Hepatocyte (in vitro differentiated cells): ENCODE measurements around the gene SYNDIG1. TPM values are rescaled to one million over a fixed set of nuclear protein-coding genes. Genes with fewer than 3 reads are reported as not detected.

Experiments used
- DNase-seq: peaks from one replicate; pipeline ENCODE4 v3.0.0-alpha.2; 2016; ENCODE audit warnings: low spot score
- H2AFZ ChIP-seq: fragments of 200-600 bp; sonication (generic); 2 replicates; pipeline ENCODE4 v1.6.0; 2016; ENCODE audit warnings: antibody characterized with exemption, mild to moderate bottlenecking
- H3K27ac ChIP-seq: fragments of 200-600 bp; sonication (generic); 2 replicates; pipeline ENCODE4 v1.5.1; 2016; ENCODE audit warnings: mild to moderate bottlenecking
- H3K27me3 ChIP-seq: fragments of 200-600 bp; sonication (generic); 2 replicates; pipeline ENCODE4 v1.6.1; 2016
- H3K36me3 ChIP-seq: fragments of 200-600 bp; sonication (generic); replicated peaks from 2 replicates; pipeline ENCODE4 v1.5.1; 2016; ENCODE audit warnings: low read depth; ENCODE audit not compliant: insufficient read depth
- H3K4me1 ChIP-seq: fragments of 200-600 bp; sonication (generic); 2 replicates; pipeline ENCODE4 v1.5.1; 2016; ENCODE audit warnings: mild to moderate bottlenecking, moderate library complexity; ENCODE audit not compliant: insufficient read depth
- H3K4me2 ChIP-seq: fragments of 200-600 bp; sonication (generic); 2 replicates; pipeline ENCODE4 v1.6.0; 2016
- H3K4me3 ChIP-seq: fragments of 200-600 bp; sonication (generic); 2 replicates; pipeline ENCODE4 v1.5.1; 2016; ENCODE audit warnings: mild to moderate bottlenecking
- H3K79me2 ChIP-seq: fragments of 200-600 bp; sonication (generic); 2 replicates; pipeline ENCODE4 v1.6.0; 2017; ENCODE audit warnings: mild to moderate bottlenecking
- H3K9me2 ChIP-seq: fragments of 200-600 bp; sonication (generic); replicated peaks from 2 replicates; pipeline ENCODE4 v1.6.0; 2017; ENCODE audit warnings: mild to moderate bottlenecking; ENCODE audit not compliant: insufficient read depth
- H3K9me3 ChIP-seq: fragments of 200-600 bp; sonication (generic); 2 replicates; pipeline ENCODE4 v1.5.1; 2016; ENCODE audit warnings: low read depth, mild to moderate bottlenecking
- H4K20me1 ChIP-seq: fragments of 200-600 bp; sonication (generic); 2 replicates; pipeline ENCODE4 v1.6.0; 2016; ENCODE audit warnings: mild to moderate bottlenecking; ENCODE audit not compliant: insufficient read depth, poor library complexity, severe bottlenecking
- EZH2 ChIP-seq: fragments of 200-600 bp; sonication (generic); IDR thresholded peaks from 2 replicates; pipeline ENCODE4 v1.6.1; 2016; ENCODE audit warnings: antibody characterized with exemption, mild to moderate bottlenecking, borderline replicate concordance
- EZH2phosphoT487 ChIP-seq: fragments of 200-600 bp; sonication (generic); IDR thresholded peaks from one replicate; pipeline ENCODE4 v1.6.1; 2018; ENCODE audit warnings: antibody characterized with exemption, mild to moderate bottlenecking, low read depth, moderate library complexity; ENCODE audit not compliant: unreplicated experiment, severe bottlenecking
- WGBS: methylation state at CpG from one replicate; pipeline ENCODE4 v1.1.6; 2016; ENCODE audit warnings: low lambda C conversion rate; ENCODE audit errors: missing lambda C conversion rate; 5-methylcytosine and 5-hydroxymethylcytosine counted together
- polyA plus RNA-seq: library from polyadenylated mRNA; unstranded; fragments of >200 nt; fragmentation: Nextera tagmentation; extraction: Ambion mirVana; gene quantifications from 2 replicates; pipeline ENCODE4 v1.2.1, GENCODE V29; 2016
- total RNA-seq: library from RNA; depleted of rRNA; stranded (reverse); fragments of >200 nt; gene quantifications from 2 replicates; pipeline ENCODE4 v1.2.3, GENCODE V29; 2014
- TF ChIP-seq, protein P1 (sequence below): fragments of 200-600 bp; sonication (generic); IDR thresholded peaks from 2 replicates; pipeline ENCODE4 v1.5.1; 2016; ENCODE audit warnings: antibody characterized with exemption, mild to moderate bottlenecking; ENCODE audit not compliant: poor library complexity

Gene SYNDIG1
- total and polyA plus RNA-seq, 2 experiments from 2014 or later, result 1.5 to 2.3 TPM

DNA sequence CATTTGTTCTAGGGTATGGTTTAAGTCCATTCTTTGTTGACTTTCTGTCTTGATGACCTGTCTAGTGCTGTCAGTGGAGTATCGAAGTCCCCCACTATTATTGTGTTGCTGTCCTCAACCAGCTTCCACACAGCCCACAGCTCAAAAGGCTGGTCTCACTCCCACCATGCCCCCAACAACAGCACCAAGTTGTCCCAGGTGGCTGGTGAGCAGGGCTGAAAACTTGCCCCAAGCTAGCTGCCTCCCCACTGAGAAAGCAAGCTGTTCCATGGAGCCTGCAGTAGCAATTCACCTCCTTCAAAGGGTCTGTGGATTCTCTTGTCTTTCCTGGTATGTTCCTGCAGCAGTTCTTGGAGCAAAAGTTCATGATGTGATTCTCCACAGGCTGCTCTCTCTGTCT, 221.0 kb downstream of the SYNDIG1 start:
- Histone ChIP-seq H3K9me3 (no peaks in the 10 kb centered on the region), H3K27ac (no peak overlapping the region), H3K79me2 (no peaks in the 10 kb centered on the region), H3K9me2 (no peaks in the 10 kb centered on the region), H3K36me3 (no peaks in the 10 kb centered on the region), H3K27me3 (no peaks in the 10 kb centered on the region), H2AFZ (no peak overlapping the region), H3K4me2 (no peak overlapping the region), H4K20me1 (no peaks in the 10 kb centered on the region), H3K4me3 (no peak overlapping the region), H3K4me1 (peaks cover 11% of the 10 kb centered on the region)
- TF ChIP-seq, protein P1, sequence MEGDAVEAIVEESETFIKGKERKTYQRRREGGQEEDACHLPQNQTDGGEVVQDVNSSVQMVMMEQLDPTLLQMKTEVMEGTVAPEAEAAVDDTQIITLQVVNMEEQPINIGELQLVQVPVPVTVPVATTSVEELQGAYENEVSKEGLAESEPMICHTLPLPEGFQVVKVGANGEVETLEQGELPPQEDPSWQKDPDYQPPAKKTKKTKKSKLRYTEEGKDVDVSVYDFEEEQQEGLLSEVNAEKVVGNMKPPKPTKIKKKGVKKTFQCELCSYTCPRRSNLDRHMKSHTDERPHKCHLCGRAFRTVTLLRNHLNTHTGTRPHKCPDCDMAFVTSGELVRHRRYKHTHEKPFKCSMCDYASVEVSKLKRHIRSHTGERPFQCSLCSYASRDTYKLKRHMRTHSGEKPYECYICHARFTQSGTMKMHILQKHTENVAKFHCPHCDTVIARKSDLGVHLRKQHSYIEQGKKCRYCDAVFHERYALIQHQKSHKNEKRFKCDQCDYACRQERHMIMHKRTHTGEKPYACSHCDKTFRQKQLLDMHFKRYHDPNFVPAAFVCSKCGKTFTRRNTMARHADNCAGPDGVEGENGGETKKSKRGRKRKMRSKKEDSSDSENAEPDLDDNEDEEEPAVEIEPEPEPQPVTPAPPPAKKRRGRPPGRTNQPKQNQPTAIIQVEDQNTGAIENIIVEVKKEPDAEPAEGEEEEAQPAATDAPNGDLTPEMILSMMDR, result no peak
- TF ChIP-seq EZH2, result no peak
- no peak for TF ChIP-seq EZH2phosphoT487
- 75% methylated on average over 1 of the region's 1 CpG for WGBS
- no peak for DNase-seq

DNA sequence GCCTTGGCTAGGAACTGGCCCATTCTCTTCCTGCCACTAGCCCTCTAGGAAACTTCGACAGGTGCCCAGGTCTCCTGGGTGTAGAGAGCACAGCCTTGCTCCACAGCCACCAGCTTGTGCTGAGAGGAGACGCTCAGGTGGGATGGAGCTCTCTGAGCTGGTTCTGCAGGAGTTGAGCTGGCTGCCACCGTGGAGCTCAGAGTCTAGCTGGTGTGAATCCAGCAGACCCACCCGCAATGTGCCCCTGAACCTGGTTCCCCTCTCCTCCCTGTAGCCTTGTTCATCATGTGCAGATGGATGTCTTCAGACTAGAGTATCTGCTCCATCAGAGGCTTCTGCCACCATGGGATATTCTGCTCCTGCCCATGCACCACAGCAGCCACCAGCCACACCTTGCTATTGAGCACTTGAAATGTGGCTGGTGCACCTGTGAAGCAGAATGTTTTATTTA, 222.5 kb downstream of the SYNDIG1 start:
- H3K9me3 ChIP-seq, result no peaks in the 10 kb centered on the region
- peaks cover 12% of the 10 kb centered on the region for H3K4me1 ChIP-seq
- H4K20me1 ChIP-seq, result no peaks in the 10 kb centered on the region
- no peak overlapping the region for H2AFZ ChIP-seq
- no peaks in the 10 kb centered on the region for H3K79me2 ChIP-seq
- no peaks in the 10 kb centered on the region for H3K9me2 ChIP-seq
- H3K36me3 ChIP-seq, result no peaks in the 10 kb centered on the region
- H3K27me3 ChIP-seq, result no peaks in the 10 kb centered on the region
- TF ChIP-seq, protein P1, result no peak
- TF ChIP-seq EZH2, result no peak
- no peak for TF ChIP-seq EZH2phosphoT487
- no peak overlapping the region for H3K27ac ChIP-seq
- no peak for DNase-seq
- H3K4me3 ChIP-seq, result no peak overlapping the region
- 96% methylated on average over 4 of the region's 4 CpGs for WGBS
- H3K4me2 ChIP-seq, result no peak overlapping the region

DNA sequence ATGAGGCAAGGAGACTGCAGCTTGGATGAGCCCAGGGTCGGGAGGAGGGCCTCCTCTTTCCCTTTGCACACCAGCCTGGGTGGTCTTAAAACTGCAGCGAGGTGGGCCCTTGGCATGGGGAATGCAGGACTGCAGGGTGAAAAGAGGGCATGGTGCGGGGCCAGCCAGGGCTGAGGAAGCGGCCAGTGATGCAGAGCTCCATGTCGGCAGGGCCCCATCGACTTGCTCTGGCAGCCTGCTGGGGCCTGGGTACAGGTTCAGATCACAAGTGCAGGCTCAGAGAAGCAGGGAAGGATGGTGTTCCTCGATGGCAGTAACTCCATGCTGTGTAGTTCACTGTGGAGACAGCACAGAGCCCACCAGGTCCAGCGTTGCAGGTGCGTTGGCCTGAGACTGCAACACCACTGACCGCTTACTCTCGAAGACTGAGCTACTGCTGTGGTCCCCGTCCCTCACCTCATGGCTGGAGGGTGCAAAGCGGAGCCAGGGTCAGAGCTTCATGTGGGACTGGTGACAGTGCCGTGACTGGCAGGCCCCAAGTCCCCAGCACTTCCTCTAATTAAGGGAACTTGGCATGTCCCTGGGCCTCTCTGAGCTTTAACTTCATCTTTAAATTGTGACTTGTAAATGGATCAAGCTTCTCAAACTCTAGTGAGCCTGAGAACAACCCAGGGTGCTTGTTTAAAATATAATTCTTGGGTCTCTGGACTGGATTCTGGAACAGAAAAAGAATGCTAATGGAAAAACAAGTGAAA, 223.2 kb downstream of the SYNDIG1 start:
- no peaks in the 10 kb centered on the region for H3K9me2 ChIP-seq
- H3K9me3 ChIP-seq, result no peaks in the 10 kb centered on the region
- H3K4me3 ChIP-seq, result no peak overlapping the region
- no peak overlapping the region for H3K27ac ChIP-seq
- TF ChIP-seq, protein P1, result no peak
- TF ChIP-seq EZH2, result no peak
- no peak for TF ChIP-seq EZH2phosphoT487
- H3K27me3 ChIP-seq, result no peaks in the 10 kb centered on the region
- DNase-seq, result no peak
- H3K36me3 ChIP-seq, result no peaks in the 10 kb centered on the region
- peaks cover 12% of the 10 kb centered on the region for H3K4me1 ChIP-seq
- no peak overlapping the region for H2AFZ ChIP-seq
- H3K79me2 ChIP-seq, result no peaks in the 10 kb centered on the region
- WGBS, result 90% methylated on average over 14 of the region's 14 CpGs
- no peaks in the 10 kb centered on the region for H4K20me1 ChIP-seq
- H3K4me2 ChIP-seq, result no peak overlapping the region
